B cell (primary cell): Measurements from ENCODE around the gene KIAA1210. TPM values are rescaled to one million over a fixed set of nuclear protein-coding genes. Genes with fewer than 3 reads are reported as not detected.

Experiments
- ATAC-seq: fragments of 200-7000 bp; cut with Tn5 transposase; one replicate; pipeline ENCODE4 v1.10.0; 2021; ENCODE audit warnings: low read depth, mild to moderate bottlenecking, moderate number of reproducible peaks, moderate library complexity
- CTCF ChIA-PET: fragments of 350-600 bp; sonication (Branson Sonifier 250); formaldehyde crosslinking; loops from one replicate; lab custom pipeline; 2021; ENCODE audit warnings: antibody characterized with exemption, inconsistent platforms; lab: Charles Lee
- POLR2A ChIA-PET: fragments of 350-600 bp; sonication (Branson Sonifier 250); formaldehyde crosslinking; loops from one replicate; lab custom pipeline; 2021; ENCODE audit warnings: antibody characterized with exemption; lab: Charles Lee
- DNase-seq: peaks from one replicate; pipeline ENCODE4 v3.0.0; 2013
- H2AFZ ChIP-seq: 2 replicates; pipeline ENCODE4 v1.6.1; 2012; ENCODE audit warnings: mild to moderate bottlenecking, low read depth, low read length; ENCODE audit not compliant: insufficient read depth, poor library complexity, severe bottlenecking
- H3K27ac ChIP-seq, 2 donors: 1 replicate in 1 of 2; 2 replicates in 1 of 2; pipeline ENCODE4 v1.5.1; 2012 to 2013; ENCODE audit warnings: low read length in 2 of 2, mild to moderate bottlenecking in 2 of 2, moderate library complexity in 1 of 2
- H3K27me3 ChIP-seq, 4 experiments: fragments of 200-600 bp in 1 of 4; sonication (generic) in 1 of 4; replicated peaks in 1 of 4; 1 replicate in 2 of 4; 2 replicates in 2 of 4; pipeline versions ENCODE4 v1.6.1 to v1.7.0; 2013 to 2016; ENCODE audit warnings: low read length in 3 of 4, mild to moderate bottlenecking in 2 of 4, mixed read lengths in 1 of 4, moderate library complexity in 1 of 4; ENCODE audit not compliant: insufficient read depth in 4 of 4, control insufficient read depth in 3 of 4; ENCODE audit errors: control extremely low read depth in 1 of 4
- H3K36me3 ChIP-seq, 2 experiments: replicated peaks in 1 of 2; 1 replicate in 1 of 2; 2 replicates in 1 of 2; pipeline versions ENCODE4 v1.6.1 to v1.7.1; 2013; ENCODE audit warnings: low read length in 1 of 2; ENCODE audit not compliant: insufficient read depth in 2 of 2, control insufficient read depth in 1 of 2; ENCODE audit errors: control extremely low read depth in 1 of 2, extremely low read depth in 1 of 2
- H3K4me1 ChIP-seq, 2 donors: fragments of 200-600 bp in 1 of 2; sonication (generic) in 1 of 2; 1 replicate in 1 of 2; 2 replicates in 1 of 2; pipeline versions ENCODE4 v1.5.1 to v1.6.1; 2013 to 2017; ENCODE audit warnings: low read length in 2 of 2; ENCODE audit not compliant: control insufficient read depth in 2 of 2, insufficient read depth in 2 of 2
- H3K4me2 ChIP-seq: replicated peaks from 2 replicates; pipeline ENCODE3; 2012; ENCODE audit warnings: mild to moderate bottlenecking, low read depth, low read length; ENCODE audit not compliant: poor library complexity, severe bottlenecking
- H3K4me3 ChIP-seq, 5 experiments: fragments of 200-600 bp in 1 of 5; sonication (generic) in 1 of 5; 1 replicate in 3 of 5; 2 replicates in 2 of 5; pipeline versions ENCODE4 v1.5.1 to v1.7.0; 2011 to 2016; ENCODE audit warnings: low read length in 4 of 5, mild to moderate bottlenecking in 4 of 5, low read depth in 2 of 5, control low read depth in 1 of 5, moderate library complexity in 1 of 5; ENCODE audit not compliant: insufficient read depth in 1 of 5; ENCODE audit errors: control extremely low read depth in 1 of 5, extremely low read depth in 1 of 5
- H3K79me2 ChIP-seq: fragments of 200-600 bp; sonication (generic); one replicate; pipeline ENCODE4 v1.6.0; 2016; ENCODE audit warnings: low read length; ENCODE audit not compliant: control insufficient read depth, insufficient read depth
- H3K9ac ChIP-seq: fragments of 200-600 bp; sonication (generic); 2 replicates; pipeline ENCODE4 v1.6.1; 2017; ENCODE audit warnings: mild to moderate bottlenecking, low read length, moderate library complexity
- H3K9me3 ChIP-seq, 3 donors: one replicate each; pipeline versions ENCODE4 v1.6.1 to v1.7.1; 2013; ENCODE audit warnings: low read length in 2 of 3; ENCODE audit not compliant: control insufficient read depth in 2 of 3, insufficient read depth in 1 of 3; ENCODE audit errors: control extremely low read depth in 1 of 3
- H4K20me1 ChIP-seq: 2 replicates; pipeline ENCODE4 v1.6.0; 2012; ENCODE audit warnings: mild to moderate bottlenecking, low read length; ENCODE audit not compliant: insufficient read depth, control insufficient read depth, poor library complexity, severe bottlenecking
- H3K27ac Mint-ChIP-seq: one replicate; pipeline ENCODE4 v1.8.0; 2021; ENCODE audit warnings: mixed read lengths
- H3K27me3 Mint-ChIP-seq: one replicate; pipeline ENCODE4 v1.8.0; 2021; ENCODE audit warnings: mixed read lengths
- H3K4me1 Mint-ChIP-seq: one replicate; pipeline ENCODE4 v1.8.0; 2021; ENCODE audit warnings: mixed read lengths
- H3K4me3 Mint-ChIP-seq: one replicate; pipeline ENCODE4 v1.8.0; 2021; ENCODE audit warnings: mixed read lengths
- H3K9me3 Mint-ChIP-seq: one replicate; pipeline ENCODE4 v1.8.0; 2022; ENCODE audit warnings: mixed read lengths; ENCODE audit not compliant: insufficient read depth
- CTCF ChIP-seq: fragments of 200-600 bp; IDR thresholded peaks from one replicate; pipeline ENCODE4 v1.8.0; 2022; ENCODE audit warnings: antibody characterized with exemption, mild to moderate bottlenecking
- EZH2 ChIP-seq: IDR thresholded peaks from 2 replicates; pipeline ENCODE4 v1.6.1; 2012; ENCODE audit warnings: borderline replicate concordance, low read depth, mild to moderate bottlenecking, moderate library complexity, low read length; ENCODE audit not compliant: insufficient read depth, poor library complexity, severe bottlenecking
- WGBS: methylation state at CpG from one replicate; pipeline ENCODE4 v1.1.5; 2013; ENCODE audit warnings: missing lambda C conversion rate; ENCODE audit not compliant: insufficient coverage; 5-methylcytosine and 5-hydroxymethylcytosine counted together
- intact Hi-C: fragments of 100-400 bp; cut with micrococcal nuclease; formaldehyde crosslinking; loops from one replicate; pipeline ENCODE4 v1.10.0; 2022
- polyA plus RNA-seq: library from polyadenylated mRNA; depleted of rRNA; stranded (reverse); fragments of >200 nt; gene quantifications from 2 replicates; pipeline ENCODE4 v1.2.3, GENCODE V29; 2012
- total RNA-seq, 2 donors: library from RNA; stranded (reverse); fragments of 120-200 nt in 1 of 2; gene quantifications; 1 replicate in 1 of 2; 2 replicates in 1 of 2; pipeline versions ENCODE4 v1.2.3 to v1.2.4, GENCODE V29; 2013 to 2022

Gene KIAA1210
- total and polyA plus RNA-seq, 2 donors (not counting 1 experiment from before 2014, with no cell fraction given) = not detected

- H4K20me1 ChIP-seq = no peaks in the 10 kb centered on the region
- H3K4me1 Mint-ChIP-seq = no peaks in the 10 kb centered on the region
- no peak overlapping the region for H3K27ac ChIP-seq
- intact Hi-C loops = no loop called here
- H3K27me3 Mint-ChIP-seq = peaks cover 7% of the 10 kb centered on the region
- no peak overlapping the region for H3K4me3 ChIP-seq
- ATAC-seq = no peak
- CTCF ChIA-PET = interaction anchor here (2.1 kb wide), 1 partner anchor 24 kb away, joined by 7 read pairs; no protein-coding TSS in a partner anchor
- no peaks in the 10 kb centered on the region for H3K79me2 ChIP-seq
- POLR2A ChIA-PET = no interaction called here
- no peaks in the 10 kb centered on the region for H3K4me1 ChIP-seq
- DNase-seq = no peak
- H3K4me2 ChIP-seq = no peak overlapping the region
- no peaks in the 10 kb centered on the region for H3K27me3 ChIP-seq
- H3K27ac Mint-ChIP-seq = no peak overlapping the region
- H3K4me3 Mint-ChIP-seq = no peak overlapping the region
- TF ChIP-seq CTCF = no peak
- TF ChIP-seq EZH2 = no peak
- no peak overlapping the region for H3K9ac ChIP-seq
- H3K36me3 ChIP-seq = no peaks in the 10 kb centered on the region
- H2AFZ ChIP-seq = no peak overlapping the region
- peaks cover 0 to 5% (median 0%) of the 10 kb centered on the region in 3 donors for H3K9me3 ChIP-seq
- H3K9me3 Mint-ChIP-seq = no peaks in the 10 kb centered on the region
- WGBS = no CpG with 5 or more reads among the region's 1 CpG
These were observed 98.8 kb downstream of the KIAA1210 start for GRCh38 chrX:119028733-119029330.

Other genes starting within 250 kb of the KIAA1210 start
- 1.2 and 1.7 TPM in 2 replicates for gene LONRF3, start 153.2 kb downstream of the KIAA1210 start, total RNA-seq
- 0.07 and 0.13 TPM in 2 replicates for gene LONRF3, start 153.2 kb downstream of the KIAA1210 start, polyA plus RNA-seq
- not detected in 2 replicates for gene CT47C1, start 54.8 kb downstream of the KIAA1210 start, total RNA-seq
- gene CT47C1, start 54.8 kb downstream of the KIAA1210 start, polyA plus RNA-seq = not detected in 2 replicates
- gene PGRMC1, start 108.5 kb upstream of the KIAA1210 start, total RNA-seq = 9.0 and 9.1 TPM in 2 replicates
- 5.4 and 5.6 TPM in 2 replicates for gene PGRMC1, start 108.5 kb upstream of the KIAA1210 start, polyA plus RNA-seq